H1 (cell line): ENCODE data around the gene TMEM250.

Experiments
- EP300 ChIP-seq, 2 experiments: IDR thresholded peaks; 1 replicate in 1 of 2; 2 replicates in 1 of 2; pipeline ENCODE4 v1.6.1; 2011 to 2012; ENCODE audit warnings: low read depth in 2 of 2, low read length in 2 of 2, mild to moderate bottlenecking in 2 of 2, borderline replicate concordance in 1 of 2, inconsistent platforms in 1 of 2, moderate library complexity in 1 of 2
- JUN ChIP-seq: IDR thresholded peaks from 2 replicates; pipeline ENCODE4 v1.6.1; 2011; ENCODE audit warnings: low read depth, mild to moderate bottlenecking, improper control_type of control experiment, low read length

DNA sequence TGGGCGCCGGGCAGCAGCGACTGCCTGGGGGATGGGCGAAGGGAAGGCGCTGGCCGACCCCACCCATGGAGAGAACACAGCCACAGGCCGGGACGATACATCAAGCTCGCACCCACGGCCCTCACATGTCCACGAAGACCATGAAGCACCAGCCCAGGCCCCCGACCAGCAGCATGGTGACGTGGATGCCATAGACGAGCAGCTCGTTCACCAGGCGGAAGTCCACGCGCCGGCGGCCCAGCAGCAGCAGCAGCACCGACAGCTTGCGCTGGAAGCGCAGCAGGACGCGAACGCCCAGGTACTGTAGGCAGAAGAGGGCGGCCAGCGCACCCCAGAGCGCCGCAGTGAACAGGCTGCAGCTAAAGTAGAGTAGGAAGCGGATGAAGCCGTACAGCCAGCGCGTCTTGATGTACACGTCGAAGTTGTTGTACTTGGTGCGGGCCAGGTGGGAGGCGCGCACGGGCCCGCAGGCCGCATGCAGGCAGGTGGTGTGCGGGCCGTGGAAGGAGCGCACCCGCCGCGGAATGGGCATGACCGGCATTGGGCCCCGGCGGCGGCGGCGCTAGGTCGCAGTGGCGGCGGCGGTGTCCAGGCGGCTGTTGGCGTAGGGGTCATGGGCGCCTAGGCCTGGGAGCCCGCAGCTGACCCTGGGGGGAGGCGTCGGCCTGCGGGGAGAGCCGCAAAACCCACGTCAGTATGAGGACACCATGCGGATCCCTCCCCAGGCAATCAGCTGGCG lies 2.1 kb downstream of the TMEM250 start:
- TF ChIP-seq EP300 (IDR thresholded peaks at IDR 0.05; ENCODE audit: borderline replicate concordance in 1 of 2, low read depth in 2 of 2, low read length in 2 of 2), result no peak
- TF ChIP-seq JUN, result no peak
